A549 (cell line): ENCODE measurements around the gene VPS26A. TPM values are rescaled to one million over a fixed set of nuclear protein-coding genes. Genes with fewer than 3 reads are reported as not detected.

Experiments used
- ATAC-seq, 2 experiments: fragments of 200-7000 bp in 1 of 2; fragments of >200 bp in 1 of 2; cut with Nextera tagmentation in 1 of 2; cut with Tn5 transposase in 1 of 2; 3 replicates each; pipeline versions ENCODE4 v1.8.0 to v1.9.1; 2018 to 2020; ENCODE audit warnings: mild to moderate bottlenecking in 1 of 2, moderate library complexity in 1 of 2
- CTCF ChIA-PET: fragments of 300-600 bp; sonication (Branson Sonifier 250); formaldehyde crosslinking; extraction: SDS; loops from one replicate; lab custom pipeline; 2021; ENCODE audit warnings: antibody characterized with exemption, inconsistent platforms; lab: Yijun Ruan, JAX
- POLR2A ChIA-PET: fragments of 350-600 bp; formaldehyde crosslinking; extraction: SDS; loops from one replicate; lab custom pipeline; 2021; ENCODE audit warnings: antibody characterized with exemption, inconsistent platforms; lab: Yijun Ruan, JAX
- DNase-seq, 2 experiments: peaks; one replicate each; pipeline versions ENCODE4 v3.0.0 to v3.0.0-alpha.2; 2011 to 2016; ENCODE audit warnings: low read depth in 1 of 2, low spot score in 1 of 2
- FAIRE-seq: peaks from 2 replicates; lab custom pipeline; 2011; peaks lifted over from hg19 to GRCh38; lab: Jason Lieb, UNC
- H3K27ac ChIP-seq, 2 experiments: fragments of >200 bp; sonication (Bioruptor Twin); formaldehyde crosslinking; 3 replicates each; pipeline ENCODE4 v1.5.1; 2016 to 2017
- H3K4me1 ChIP-seq: fragments of >200 bp; sonication (Bioruptor Twin); formaldehyde crosslinking; 3 replicates; pipeline ENCODE4 v1.6.1; 2016
- H3K4me2 ChIP-seq: fragments of >200 bp; sonication (Bioruptor Twin); formaldehyde crosslinking; 3 replicates; pipeline ENCODE4 v1.6.1; 2016
- H3K4me3 ChIP-seq: fragments of >200 bp; sonication (Bioruptor Twin); formaldehyde crosslinking; 3 replicates; pipeline ENCODE4 v1.5.1; 2016
- H3K9me3 ChIP-seq: fragments of >200 bp; sonication (Bioruptor Twin); formaldehyde crosslinking; 3 replicates; pipeline ENCODE4 v1.6.1; 2016
- CBX8 ChIP-seq: fragments of 200-600 bp; sonication (generic); IDR thresholded peaks from 2 replicates; pipeline ENCODE4 v1.6.1; 2016
- CEBPB ChIP-seq, 2 experiments: fragments of >200 bp in 1 of 2; sonication (Bioruptor Twin) in 1 of 2; formaldehyde crosslinking in 1 of 2; IDR thresholded peaks; 2 replicates each; pipeline ENCODE4 v1.6.1; 2012 to 2016
- CHD2 ChIP-seq: fragments of 150-350 bp; IDR thresholded peaks from 2 replicates; pipeline ENCODE4 v1.6.1; 2014; ENCODE audit warnings: low read length; ENCODE audit not compliant: partially characterized antibody
- EHF ChIP-seq: fragments of 250-450 bp; sonication (Bioruptor Pico); IDR thresholded peaks from 2 replicates; pipeline ENCODE4 v1.5.0; 2020; ENCODE audit warnings: mild to moderate bottlenecking
- EP300 ChIP-seq, 2 experiments: fragments of >200 bp; sonication (Bioruptor Twin); formaldehyde crosslinking; IDR thresholded peaks; 2 replicates in 1 of 2; 3 replicates in 1 of 2; pipeline ENCODE4 v1.6.1; 2016 to 2017
- ESRRA ChIP-seq: fragments of 150-350 bp; IDR thresholded peaks from 2 replicates; pipeline ENCODE4 v1.6.1; 2014; ENCODE audit warnings: mild to moderate bottlenecking, low read length, borderline replicate concordance
- HDAC2 ChIP-seq: fragments of 200-600 bp; sonication (generic); IDR thresholded peaks from 2 replicates; pipeline ENCODE4 v1.6.1; 2016
- HEYL ChIP-seq: fragments of 250-450 bp; sonication (Bioruptor Pico); IDR thresholded peaks from 2 replicates; pipeline ENCODE4 v1.8.0; 2021; ENCODE audit warnings: mild to moderate bottlenecking, moderate library complexity
- HOXA7 ChIP-seq: fragments of 250-450 bp; sonication (Bioruptor Pico); IDR thresholded peaks from 2 replicates; pipeline ENCODE4 v1.5.0; 2020; ENCODE audit warnings: mild to moderate bottlenecking, moderate library complexity
- KDM5A ChIP-seq: fragments of 200-600 bp; sonication (generic); IDR thresholded peaks from 2 replicates; pipeline ENCODE4 v1.6.1; 2016; ENCODE audit warnings: antibody characterized with exemption, mild to moderate bottlenecking
- NPAS2 ChIP-seq: fragments of 250-450 bp; sonication (Bioruptor Pico); IDR thresholded peaks from 2 replicates; pipeline ENCODE4 v1.8.0; 2022; ENCODE audit warnings: mild to moderate bottlenecking, moderate library complexity, borderline replicate concordance
- PHF8 ChIP-seq: fragments of 200-600 bp; sonication (generic); IDR thresholded peaks from 2 replicates; pipeline ENCODE4 v1.6.1; 2016; ENCODE audit warnings: low read depth, mild to moderate bottlenecking, antibody characterized with exemption, moderate library complexity, borderline replicate concordance
- RARB ChIP-seq: fragments of 250-450 bp; sonication (Bioruptor Pico); IDR thresholded peaks from 2 replicates; pipeline ENCODE4 v1.8.0; 2021; ENCODE audit warnings: mild to moderate bottlenecking, moderate library complexity
- SMC3 ChIP-seq: fragments of >200 bp; sonication (Bioruptor Twin); formaldehyde crosslinking; IDR thresholded peaks from 3 replicates; pipeline ENCODE4 v1.6.1; 2018; ENCODE audit warnings: inconsistent platforms
- SREBF2 ChIP-seq: fragments of 450-650 bp; IDR thresholded peaks from 2 replicates; pipeline ENCODE4 v1.6.1; 2014; ENCODE audit warnings: mild to moderate bottlenecking, moderate library complexity
- ZC3H11A ChIP-seq: fragments of 450-650 bp; IDR thresholded peaks from 2 replicates; pipeline ENCODE4 v1.6.1; 2014; ENCODE audit warnings: antibody characterized with exemption, mild to moderate bottlenecking
- ZFP36 ChIP-seq: fragments of 450-650 bp; IDR thresholded peaks from 2 replicates; pipeline ENCODE4 v1.6.1; 2014; ENCODE audit warnings: borderline replicate concordance; ENCODE audit not compliant: partially characterized antibody
- WGBS: methylation state at CpG from one replicate; pipeline ENCODE4 v1.1.6; 2017; ENCODE audit errors: missing lambda C conversion rate; 5-methylcytosine and 5-hydroxymethylcytosine counted together
- polyA plus RNA-seq, 4 experiments: library from polyadenylated mRNA; depleted of rRNA in 3 of 4; stranded (reverse); fragments of >200 nt; fragmentation: RNase III in 1 of 4; extraction: RNeasy Plus Mini Kit Qiagen cat#74134 plus additional on column Dnase treatment in 1 of 4; gene quantifications; 2 replicates in 3 of 4; 3 replicates in 1 of 4; pipeline ENCODE4 v1.2.3, GENCODE V29; 2011 to 2017
- TF ChIP-seq, protein P1 (sequence below): IDR thresholded peaks from 2 replicates; pipeline ENCODE4 v1.6.1; 2012
- TF ChIP-seq, protein P2 (sequence below): fragments of 250-450 bp; sonication (Bioruptor Pico); IDR thresholded peaks from 2 replicates; pipeline ENCODE4 v1.5.0; 2021; ENCODE audit warnings: mild to moderate bottlenecking, moderate library complexity, borderline replicate concordance
- TF ChIP-seq, protein P3 (sequence below): fragments of 200-600 bp; sonication (generic); IDR thresholded peaks from 2 replicates; pipeline ENCODE4 v1.6.1; 2016; ENCODE audit warnings: antibody characterized with exemption, mild to moderate bottlenecking, moderate library complexity

VPS26A gene
- polyA plus RNA-seq, 2 of the 4 experiments (the other 2 are of a cell fraction) = 52.6 to 62.6 TPM

DNA sequence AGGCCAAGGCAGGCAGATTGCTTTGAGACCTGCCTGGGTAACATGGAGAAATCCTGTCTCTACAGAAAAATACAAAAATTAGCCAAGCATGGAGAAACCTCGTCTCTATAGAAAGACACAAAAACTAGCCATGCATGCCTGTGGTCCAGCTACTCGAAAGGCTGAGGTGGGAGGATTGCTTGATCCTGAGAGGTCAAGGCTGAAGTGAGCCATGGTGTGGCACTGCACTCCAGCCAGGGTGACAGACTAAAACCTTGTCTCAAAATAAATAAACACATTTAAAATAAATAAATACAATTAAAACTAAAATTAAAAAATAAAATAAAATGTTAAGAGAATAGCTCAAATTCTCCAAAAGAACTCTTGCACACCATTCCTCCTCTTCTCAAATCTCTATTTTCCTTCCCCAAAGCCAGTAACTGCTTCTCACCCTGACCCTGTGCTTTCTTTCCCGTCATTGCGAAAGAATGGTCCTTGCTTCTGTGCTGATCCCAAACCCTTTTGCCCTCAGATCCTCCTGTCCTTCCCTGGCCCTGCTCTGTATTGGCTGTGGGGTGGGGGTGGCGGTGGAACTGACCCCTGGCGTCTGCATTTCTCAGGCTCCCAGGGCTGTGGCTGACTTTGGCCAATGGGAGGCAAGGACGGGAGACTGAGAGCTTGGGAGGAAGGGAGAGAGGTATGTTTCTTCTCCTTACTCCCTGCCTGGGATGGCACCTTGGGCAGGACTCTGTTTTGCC is 23.7 kb upstream of the VPS26A start:
- Histone ChIP-seq H3K4me1 (no peaks in the 10 kb centered on the region), H3K4me2 (no peak overlapping the region), H3K9me3 (no peaks in the 10 kb centered on the region), H3K4me3 (no peak overlapping the region), H3K27ac (no peak overlapping the region)
- FAIRE-seq (no peak), ATAC-seq (no peak), DNase-seq (no peak)
- ChIA-PET POLR2A (no interaction called here), CTCF (interaction anchor here (1.3 to 1.6 kb wide), 2 partner anchors 10 to 93 kb away, joined by 3 to 4 read pairs; no protein-coding TSS in a partner anchor)
- 72% methylated on average over 6 of the region's 7 CpGs for WGBS
- TF ChIP-seq CEBPB (IDR thresholded peaks at IDR 0.05) (0 out of 4 replicates have a peak, but pooled peaks of 1 of the 2 experiments have one; percentile 34), HDAC2 (no peak)

DNA sequence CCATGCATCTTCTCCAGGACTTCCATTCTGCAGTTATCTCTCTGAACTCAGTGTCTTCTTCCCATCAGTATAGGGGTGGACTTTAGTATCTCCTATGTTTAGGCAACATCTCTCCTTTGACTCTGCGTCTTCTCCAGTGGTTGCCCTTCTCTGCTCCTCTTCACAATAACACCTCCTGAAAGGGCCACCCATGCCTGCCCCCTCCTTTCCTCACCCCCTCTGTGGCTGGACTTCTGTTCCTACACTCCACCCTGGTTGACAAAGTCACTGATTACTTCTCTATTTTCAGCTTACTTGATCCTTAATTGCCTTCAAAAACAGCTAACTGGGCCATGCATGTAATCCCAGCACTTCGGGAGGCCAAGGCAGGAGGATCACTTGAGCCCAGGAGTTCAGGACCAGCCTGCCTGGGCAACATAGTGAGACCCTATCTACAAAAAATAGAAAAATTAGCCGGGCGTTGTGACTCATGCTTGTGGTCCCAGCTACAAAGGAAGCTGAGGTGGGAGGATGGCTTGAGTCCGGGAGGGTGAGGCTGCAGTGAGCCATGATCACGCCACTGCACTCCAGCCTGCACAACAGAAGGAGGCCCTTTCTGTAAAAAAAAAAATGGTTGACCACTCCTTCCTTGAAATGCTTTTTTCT is 22.4 kb upstream of the VPS26A start:
- ChIA-PET CTCF (interaction anchor here (1.6 to 5.3 kb wide), 2 partner anchors 7 to 9 kb away, joined by 4 to 41 read pairs; no protein-coding TSS in a partner anchor), POLR2A (no interaction called here)
- no peak for TF ChIP-seq NPAS2 (CRISPR knock-in tag)
- no peak for TF ChIP-seq SREBF2
- TF ChIP-seq HEYL (CRISPR knock-in tag) = no peak
- no peak for TF ChIP-seq ZFP36
- TF ChIP-seq, protein P1, sequence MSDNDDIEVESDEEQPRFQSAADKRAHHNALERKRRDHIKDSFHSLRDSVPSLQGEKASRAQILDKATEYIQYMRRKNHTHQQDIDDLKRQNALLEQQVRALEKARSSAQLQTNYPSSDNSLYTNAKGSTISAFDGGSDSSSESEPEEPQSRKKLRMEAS = no peak
- no peak for TF ChIP-seq CBX8
- 76% methylated on average over 6 of the region's 6 CpGs for WGBS
- ATAC-seq (no peak), FAIRE-seq (no peak), DNase-seq (no peak)
- H3K4me3 ChIP-seq = no peak overlapping the region
- H3K4me1 ChIP-seq = no peaks in the 10 kb centered on the region
- no peak overlapping the region for H3K27ac ChIP-seq
- no peak overlapping the region for H3K4me2 ChIP-seq
- no peaks in the 10 kb centered on the region for H3K9me3 ChIP-seq

DNA sequence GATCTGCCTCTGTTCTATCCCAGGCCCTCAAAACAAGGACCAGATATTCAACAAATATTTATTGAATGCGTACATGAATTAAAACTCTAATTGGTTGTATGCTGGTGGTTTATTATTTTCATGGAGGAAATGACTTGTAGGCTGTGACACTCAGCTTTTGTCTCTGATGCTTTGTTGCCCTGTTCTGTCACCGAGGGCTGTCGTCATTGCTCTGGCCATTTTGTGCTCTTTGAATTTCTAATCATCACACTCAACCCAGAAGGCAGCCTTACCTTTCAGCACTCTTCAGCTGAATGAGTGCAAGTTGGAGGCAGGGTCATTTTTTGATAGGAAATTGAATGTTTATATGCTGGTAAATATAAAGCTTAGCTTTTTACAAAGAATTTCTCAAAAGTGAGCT is 21.5 kb upstream of the VPS26A start:
- FAIRE-seq (no peak), ATAC-seq (no peak), DNase-seq (no peak)
- H3K4me1 ChIP-seq = no peaks in the 10 kb centered on the region
- H3K27ac ChIP-seq = no peak overlapping the region
- no peaks in the 10 kb centered on the region for H3K9me3 ChIP-seq
- WGBS = 81% methylated on average over 3 of the region's 3 CpGs
- no peak overlapping the region for H3K4me2 ChIP-seq
- TF ChIP-seq ESRRA (no peak), KDM5A (no peak), ZC3H11A (no peak), EP300 (IDR thresholded peaks at IDR 0.05) (no peak), PHF8 (no peak), EHF (CRISPR knock-in tag) (no peak), HOXA7 (CRISPR knock-in tag) (no peak), HDAC2 (no peak), SMC3 (no peak), RARB (CRISPR knock-in tag) (no peak)
- no peak overlapping the region for H3K4me3 ChIP-seq
- POLR2A ChIA-PET = no interaction called here
- CTCF ChIA-PET = interaction anchor here (1.0 to 5.3 kb wide), 4 partner anchors 8 to 97 kb away, joined by 3 to 41 read pairs (median 3); no protein-coding TSS in a partner anchor

DNA sequence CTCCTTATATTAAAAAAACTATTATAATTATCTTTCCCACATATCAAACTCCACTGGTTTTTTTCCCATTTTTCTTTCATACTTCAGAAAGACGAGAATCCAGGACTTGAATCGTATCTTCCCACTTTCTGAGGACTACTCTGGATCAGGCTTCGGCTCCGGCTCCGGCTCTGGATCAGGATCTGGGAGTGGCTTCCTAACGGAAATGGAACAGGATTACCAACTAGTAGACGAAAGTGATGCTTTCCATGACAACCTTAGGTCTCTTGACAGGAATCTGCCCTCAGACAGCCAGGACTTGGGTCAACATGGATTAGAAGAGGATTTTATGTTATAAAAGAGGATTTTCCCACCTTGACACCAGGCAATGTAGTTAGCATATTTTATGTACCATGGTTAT is 20.2 kb upstream of the VPS26A start:
- TF ChIP-seq CHD2 (no peak), ZFP36 (no peak), PHF8 (no peak), CBX8 (no peak)
- TF ChIP-seq, protein P2, sequence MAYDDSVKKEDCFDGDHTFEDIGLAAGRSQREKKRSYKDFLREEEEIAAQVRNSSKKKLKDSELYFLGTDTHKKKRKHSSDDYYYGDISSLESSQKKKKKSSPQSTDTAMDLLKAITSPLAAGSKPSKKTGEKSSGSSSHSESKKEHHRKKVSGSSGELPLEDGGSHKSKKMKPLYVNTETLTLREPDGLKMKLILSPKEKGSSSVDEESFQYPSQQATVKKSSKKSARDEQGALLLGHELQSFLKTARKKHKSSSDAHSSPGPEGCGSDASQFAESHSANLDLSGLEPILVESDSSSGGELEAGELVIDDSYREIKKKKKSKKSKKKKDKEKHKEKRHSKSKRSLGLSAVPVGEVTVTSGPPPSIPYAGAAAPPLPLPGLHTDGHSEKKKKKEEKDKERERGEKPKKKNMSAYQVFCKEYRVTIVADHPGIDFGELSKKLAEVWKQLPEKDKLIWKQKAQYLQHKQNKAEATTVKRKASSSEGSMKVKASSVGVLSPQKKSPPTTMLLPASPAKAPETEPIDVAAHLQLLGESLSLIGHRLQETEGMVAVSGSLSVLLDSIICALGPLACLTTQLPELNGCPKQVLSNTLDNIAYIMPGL = no peak
- TF ChIP-seq, protein P3, sequence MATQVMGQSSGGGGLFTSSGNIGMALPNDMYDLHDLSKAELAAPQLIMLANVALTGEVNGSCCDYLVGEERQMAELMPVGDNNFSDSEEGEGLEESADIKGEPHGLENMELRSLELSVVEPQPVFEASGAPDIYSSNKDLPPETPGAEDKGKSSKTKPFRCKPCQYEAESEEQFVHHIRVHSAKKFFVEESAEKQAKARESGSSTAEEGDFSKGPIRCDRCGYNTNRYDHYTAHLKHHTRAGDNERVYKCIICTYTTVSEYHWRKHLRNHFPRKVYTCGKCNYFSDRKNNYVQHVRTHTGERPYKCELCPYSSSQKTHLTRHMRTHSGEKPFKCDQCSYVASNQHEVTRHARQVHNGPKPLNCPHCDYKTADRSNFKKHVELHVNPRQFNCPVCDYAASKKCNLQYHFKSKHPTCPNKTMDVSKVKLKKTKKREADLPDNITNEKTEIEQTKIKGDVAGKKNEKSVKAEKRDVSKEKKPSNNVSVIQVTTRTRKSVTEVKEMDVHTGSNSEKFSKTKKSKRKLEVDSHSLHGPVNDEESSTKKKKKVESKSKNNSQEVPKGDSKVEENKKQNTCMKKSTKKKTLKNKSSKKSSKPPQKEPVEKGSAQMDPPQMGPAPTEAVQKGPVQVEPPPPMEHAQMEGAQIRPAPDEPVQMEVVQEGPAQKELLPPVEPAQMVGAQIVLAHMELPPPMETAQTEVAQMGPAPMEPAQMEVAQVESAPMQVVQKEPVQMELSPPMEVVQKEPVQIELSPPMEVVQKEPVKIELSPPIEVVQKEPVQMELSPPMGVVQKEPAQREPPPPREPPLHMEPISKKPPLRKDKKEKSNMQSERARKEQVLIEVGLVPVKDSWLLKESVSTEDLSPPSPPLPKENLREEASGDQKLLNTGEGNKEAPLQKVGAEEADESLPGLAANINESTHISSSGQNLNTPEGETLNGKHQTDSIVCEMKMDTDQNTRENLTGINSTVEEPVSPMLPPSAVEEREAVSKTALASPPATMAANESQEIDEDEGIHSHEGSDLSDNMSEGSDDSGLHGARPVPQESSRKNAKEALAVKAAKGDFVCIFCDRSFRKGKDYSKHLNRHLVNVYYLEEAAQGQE = no peak
- TF ChIP-seq, all 56 proteins: peak for 0
- DNase-seq (no peak), FAIRE-seq (no peak), ATAC-seq (no peak)
- no peak overlapping the region for H3K27ac ChIP-seq
- WGBS = 81% methylated on average over 7 of the region's 7 CpGs
- no peak overlapping the region for H3K4me3 ChIP-seq
- ChIA-PET CTCF (interaction anchor here (1.4 to 5.3 kb wide), 2 partner anchors 10 to 99 kb away, joined by 3 to 41 read pairs; no protein-coding TSS in a partner anchor), POLR2A (no interaction called here)
- no peak overlapping the region for H3K4me2 ChIP-seq
- no peaks in the 10 kb centered on the region for H3K4me1 ChIP-seq
- no peaks in the 10 kb centered on the region for H3K9me3 ChIP-seq
